IPS-15b (cell line): Measurements from ENCODE around the gene MAP4K4.

Experiments used
- H3K27me3 ChIP-seq: one replicate; pipeline ENCODE4 v1.6.1; 2013; ENCODE audit warnings: low read length; ENCODE audit not compliant: control insufficient read depth, insufficient read depth
- H3K36me3 ChIP-seq: one replicate; pipeline ENCODE4 v1.6.1; 2013; ENCODE audit warnings: low read length; ENCODE audit not compliant: control insufficient read depth, insufficient read depth
- H3K4me1 ChIP-seq: one replicate; pipeline ENCODE4 v1.6.1; 2013; ENCODE audit warnings: mild to moderate bottlenecking, low read length; ENCODE audit not compliant: control insufficient read depth, insufficient read depth
- H3K4me3 ChIP-seq: one replicate; pipeline ENCODE4 v1.5.1; 2013; ENCODE audit warnings: low read depth, low read length
- H3K9ac ChIP-seq: one replicate; pipeline ENCODE4 v1.6.1; 2013; ENCODE audit warnings: low read depth, mild to moderate bottlenecking, low read length
- H3K9me3 ChIP-seq: one replicate; pipeline ENCODE4 v1.6.1; 2013; ENCODE audit warnings: mild to moderate bottlenecking, low read length; ENCODE audit not compliant: control insufficient read depth, insufficient read depth

Gene MAP4K4

GRCh38 chr2:101777337-101777736 lies 79.8 kb downstream of the MAP4K4 start:
- Histone ChIP-seq H3K4me3 (no peak overlapping the region), H3K4me1 (peaks cover 42% of the 10 kb centered on the region), H3K9me3 (no peaks in the 10 kb centered on the region), H3K9ac (no peak overlapping the region), H3K36me3 (no peaks in the 10 kb centered on the region), H3K27me3 (no peaks in the 10 kb centered on the region)

GRCh38 chr2:101778102-101778501 lies 80.6 kb downstream of the MAP4K4 start:
- Histone ChIP-seq H3K9me3 (no peaks in the 10 kb centered on the region), H3K4me3 (no peak overlapping the region), H3K9ac (no peak overlapping the region), H3K27me3 (no peaks in the 10 kb centered on the region), H3K4me1 (peaks cover 35% of the 10 kb centered on the region), H3K36me3 (no peaks in the 10 kb centered on the region)

GRCh38 chr2:101779190-101779589 lies 81.7 kb downstream of the MAP4K4 start:
- Histone ChIP-seq H3K9me3 (no peaks in the 10 kb centered on the region), H3K27me3 (no peaks in the 10 kb centered on the region), H3K9ac (no peak overlapping the region), H3K36me3 (no peaks in the 10 kb centered on the region), H3K4me3 (no peak overlapping the region), H3K4me1 (peaks cover 27% of the 10 kb centered on the region)

- Histone ChIP-seq H3K9me3 (no peaks in the 10 kb centered on the region), H3K36me3 (no peaks in the 10 kb centered on the region), H3K9ac (no peak overlapping the region), H3K4me1 (peaks cover 27% of the 10 kb centered on the region), H3K4me3 (no peak overlapping the region), H3K27me3 (no peaks in the 10 kb centered on the region)
Observed at GRCh38 chr2:101779656-101780055, 82.1 kb downstream of the MAP4K4 start.

- Histone ChIP-seq H3K4me3 (no peak overlapping the region), H3K36me3 (no peaks in the 10 kb centered on the region), H3K27me3 (no peaks in the 10 kb centered on the region), H3K4me1 (peaks cover 27% of the 10 kb centered on the region), H3K9ac (no peak overlapping the region), H3K9me3 (no peaks in the 10 kb centered on the region)
Observed at GRCh38 chr2:101781326-101781725, 83.8 kb downstream of the MAP4K4 start.

GRCh38 chr2:101781791-101782426 lies 84.4 kb downstream of the MAP4K4 start:
- H3K27me3 ChIP-seq, result no peaks in the 10 kb centered on the region
- H3K36me3 ChIP-seq, result no peaks in the 10 kb centered on the region
- no peak overlapping the region for H3K4me3 ChIP-seq
- H3K9ac ChIP-seq, result no peak overlapping the region
- H3K4me1 ChIP-seq, result peaks cover 27% of the 10 kb centered on the region
- no peaks in the 10 kb centered on the region for H3K9me3 ChIP-seq

GRCh38 chr2:101782427-101782792 lies 84.9 kb downstream of the MAP4K4 start:
- no peak overlapping the region for H3K4me3 ChIP-seq
- H3K9me3 ChIP-seq, result no peaks in the 10 kb centered on the region
- H3K27me3 ChIP-seq, result no peaks in the 10 kb centered on the region
- peaks cover 26% of the 10 kb centered on the region for H3K4me1 ChIP-seq
- no peak overlapping the region for H3K9ac ChIP-seq
- H3K36me3 ChIP-seq, result no peaks in the 10 kb centered on the region

- H3K9ac ChIP-seq, result no peak overlapping the region
Observed at GRCh38 chr2:101787097-101787496, 89.6 kb downstream of the MAP4K4 start.

GRCh38 chr2:101788565-101788964 lies 91.1 kb downstream of the MAP4K4 start:
- H3K9ac ChIP-seq, result no peak overlapping the region
- no peaks in the 10 kb centered on the region for H3K27me3 ChIP-seq
- H3K4me1 ChIP-seq, result peaks cover 7% of the 10 kb centered on the region
- H3K36me3 ChIP-seq, result no peaks in the 10 kb centered on the region
- H3K4me3 ChIP-seq, result no peak overlapping the region
- no peaks in the 10 kb centered on the region for H3K9me3 ChIP-seq

More at GRCh38 chr2:101787097-101787496, 89.6 kb downstream of the MAP4K4 start:
- Histone ChIP-seq H3K27me3 (no peaks in the 10 kb centered on the region), H3K4me3 (no peak overlapping the region), H3K9me3 (no peaks in the 10 kb centered on the region), H3K4me1 (peaks cover 2% of the 10 kb centered on the region), H3K36me3 (no peaks in the 10 kb centered on the region)

GRCh38 chr2:101788995-101789970 lies 91.8 kb downstream of the MAP4K4 start:
- Histone ChIP-seq H3K4me1 (peaks cover 9% of the 10 kb centered on the region), H3K9me3 (no peaks in the 10 kb centered on the region), H3K36me3 (no peaks in the 10 kb centered on the region), H3K4me3 (no peak overlapping the region), H3K27me3 (no peaks in the 10 kb centered on the region), H3K9ac (no peak overlapping the region)

GRCh38 chr2:101790416-101790815 lies 92.9 kb downstream of the MAP4K4 start:
- Histone ChIP-seq H3K4me1 (peaks cover 9% of the 10 kb centered on the region), H3K9me3 (no peaks in the 10 kb centered on the region), H3K4me3 (no peak overlapping the region), H3K36me3 (no peaks in the 10 kb centered on the region), H3K9ac (no peak overlapping the region), H3K27me3 (no peaks in the 10 kb centered on the region)

GRCh38 chr2:101790857-101791256 lies 93.3 kb downstream of the MAP4K4 start:
- no peak overlapping the region for H3K9ac ChIP-seq
- H3K36me3 ChIP-seq, result no peaks in the 10 kb centered on the region
- no peaks in the 10 kb centered on the region for H3K9me3 ChIP-seq
- peaks cover 9% of the 10 kb centered on the region for H3K4me1 ChIP-seq
- no peaks in the 10 kb centered on the region for H3K27me3 ChIP-seq
- H3K4me3 ChIP-seq, result no peak overlapping the region
